Anterior cingulate cortex (tissue), 58 donors: Measurements from ENCODE around the gene NAALADL2.
"Not testable (repeated sequence)": the region's sequence is repeated elsewhere in the genome, so short reads cannot be mapped to it uniquely, and the experiment has no call there.

ENCODE experiments used
- DNase-seq, 58 donors: peaks; one replicate each; lab custom pipeline; 2025; lab: John Stamatoyannopoulos, UW

NAALADL2 gene

DNA sequence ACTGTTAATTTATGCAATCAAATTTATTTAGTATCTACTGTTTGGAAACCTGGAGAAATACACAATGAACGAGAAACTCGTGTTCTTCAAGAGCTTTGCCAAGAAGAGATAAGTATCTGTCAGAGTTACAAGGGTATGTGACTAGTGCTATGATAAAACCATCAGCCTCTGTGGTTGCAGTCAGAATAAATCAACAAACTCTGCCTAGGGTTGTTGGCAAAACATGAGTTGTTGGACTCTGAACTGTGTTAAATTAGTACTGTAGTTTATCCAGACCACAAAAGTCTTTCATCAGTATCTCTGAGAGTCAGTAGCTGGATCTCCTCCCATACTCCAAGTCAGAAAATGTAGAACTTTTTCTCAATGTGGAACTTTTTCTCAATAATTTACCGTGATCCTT, 918.4 kb downstream of the NAALADL2 start:
- no peak for DNase-seq

DNA sequence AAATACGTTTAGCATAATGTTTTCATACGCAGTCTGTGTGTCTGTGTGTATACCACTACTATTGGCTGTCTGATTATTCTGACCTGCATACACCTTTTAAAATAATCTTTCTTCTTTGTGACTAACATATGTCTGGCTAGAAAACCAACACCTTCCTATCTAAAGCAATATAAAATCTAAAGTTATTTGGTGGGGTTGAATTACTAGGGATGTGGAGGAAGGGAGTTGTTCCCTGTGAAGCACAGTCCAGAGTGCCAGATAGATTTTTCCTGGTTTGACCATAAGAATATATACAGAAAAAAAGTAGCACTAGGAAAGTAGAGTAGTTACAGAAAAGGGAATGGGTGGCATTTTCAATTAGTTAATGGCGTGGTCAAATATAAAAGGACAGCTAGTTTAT, 918.8 kb downstream of the NAALADL2 start:
- DNase-seq: no peak

DNA sequence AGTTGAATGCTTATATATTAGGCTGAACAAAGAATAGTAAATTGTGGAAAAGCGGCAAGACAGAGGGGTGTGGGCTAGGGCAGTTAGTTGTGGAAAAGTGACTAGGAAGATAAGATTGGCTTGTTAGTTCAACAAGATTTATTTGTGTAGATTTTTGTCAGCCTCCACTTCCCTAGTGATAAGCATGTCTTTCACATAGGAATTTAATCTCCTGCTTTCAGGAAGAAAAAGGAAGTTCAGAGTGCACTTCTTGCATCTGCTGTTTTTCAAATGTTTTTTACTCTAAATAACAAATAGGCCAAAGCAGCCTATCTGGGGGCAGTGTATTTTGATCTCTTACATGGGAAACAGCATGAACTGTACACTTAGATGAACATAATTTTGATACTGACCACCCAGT, 919.9 kb downstream of the NAALADL2 start:
- no peak for DNase-seq

DNA sequence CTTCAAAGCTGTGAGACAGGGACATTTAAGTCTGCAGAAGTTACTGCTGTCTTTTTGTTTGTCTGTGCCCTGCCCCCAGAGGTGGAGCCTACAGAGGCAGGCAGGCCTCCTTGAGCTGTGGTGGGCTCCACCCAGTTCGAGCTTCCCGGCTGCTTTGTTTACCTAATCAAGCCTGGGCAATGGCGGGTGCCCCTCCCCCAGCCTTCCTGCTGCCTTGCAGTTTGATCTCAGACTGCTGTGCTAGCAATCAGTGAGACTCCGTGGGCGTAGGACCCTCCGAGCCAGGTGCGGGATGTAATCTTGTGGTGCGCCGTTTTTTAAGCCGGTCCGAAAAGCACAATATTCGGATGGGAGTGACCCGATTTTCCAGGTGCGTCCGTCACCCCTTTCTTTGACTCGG, 928.0 kb downstream of the NAALADL2 start:
- DNase-seq: not testable (repeated sequence)

DNA sequence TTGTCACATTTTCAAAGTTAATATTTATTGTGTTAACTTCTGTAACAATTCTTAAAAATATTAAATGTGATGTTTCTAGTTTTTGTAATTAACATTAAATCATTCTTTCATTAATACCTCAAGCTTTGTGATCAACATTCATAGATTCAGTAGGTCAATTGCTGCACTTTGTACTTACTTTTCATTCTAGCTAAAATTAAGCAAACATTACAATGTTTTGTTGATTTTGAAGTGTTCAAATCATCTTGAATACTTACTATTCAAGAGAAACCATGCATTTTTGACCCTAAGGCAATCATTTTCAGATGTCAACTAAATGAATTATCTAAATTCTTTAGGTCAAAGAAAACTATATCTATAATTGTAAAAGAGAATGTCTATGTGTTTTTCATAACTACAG, 933.1 kb downstream of the NAALADL2 start:
- no peak for DNase-seq

DNA sequence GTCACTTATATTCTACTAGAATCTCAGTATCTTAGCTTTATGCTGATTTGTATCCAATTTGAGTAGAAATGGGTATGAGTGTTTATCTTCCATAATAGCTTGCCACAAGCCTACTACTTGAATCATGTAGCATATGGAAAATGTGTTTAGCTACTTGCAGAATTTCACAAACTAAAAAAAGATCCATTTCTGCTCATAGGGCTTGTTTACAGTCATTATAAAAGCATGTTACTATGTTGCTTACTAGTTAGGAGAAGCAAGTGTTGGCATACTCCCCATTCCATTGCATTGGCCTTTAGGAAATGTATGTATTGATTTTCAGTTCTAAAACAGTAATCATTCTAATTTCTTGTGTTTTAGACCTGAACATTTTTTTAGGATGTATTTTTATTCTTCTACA, 939.2 kb downstream of the NAALADL2 start:
- DNase-seq: no peak

DNA sequence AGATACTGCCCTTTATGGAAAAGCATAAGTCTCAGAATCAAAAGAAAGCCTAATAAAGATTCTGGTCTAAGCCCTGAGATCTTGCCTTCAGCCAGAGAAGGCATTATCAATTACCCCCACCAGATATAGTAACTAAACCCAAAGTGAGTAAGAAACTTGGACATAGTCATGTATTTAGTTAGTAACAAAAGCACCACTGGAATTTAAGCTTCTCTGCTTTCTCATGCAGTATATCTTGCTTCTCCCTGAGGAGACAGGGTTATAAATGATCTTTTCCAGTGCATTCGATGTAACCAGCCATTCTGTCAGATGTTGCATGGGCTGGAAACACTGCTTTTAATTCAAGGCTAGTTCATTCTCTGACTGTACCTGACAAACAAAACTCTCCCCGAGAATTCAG, 946.7 kb downstream of the NAALADL2 start:
- DNase-seq: no peak

DNA sequence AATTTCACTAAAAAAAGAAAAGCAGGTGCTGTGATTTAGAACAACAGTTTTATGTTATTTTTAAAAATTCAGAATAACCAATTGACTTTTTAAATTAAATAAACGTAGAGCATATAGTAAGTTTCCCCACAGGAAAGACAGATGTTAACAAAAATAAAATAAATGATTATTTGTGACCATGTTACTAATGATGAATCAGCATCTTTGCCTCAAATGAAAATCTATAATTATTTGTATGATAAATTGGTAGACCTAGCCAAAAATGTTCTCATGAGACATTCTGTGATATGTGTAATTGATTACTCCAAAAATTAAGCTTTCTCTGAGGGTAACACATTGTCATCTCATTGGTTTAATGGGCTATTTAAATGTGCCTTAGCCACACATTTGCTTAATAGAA, 948.0 kb downstream of the NAALADL2 start:
- no peak for DNase-seq

DNA sequence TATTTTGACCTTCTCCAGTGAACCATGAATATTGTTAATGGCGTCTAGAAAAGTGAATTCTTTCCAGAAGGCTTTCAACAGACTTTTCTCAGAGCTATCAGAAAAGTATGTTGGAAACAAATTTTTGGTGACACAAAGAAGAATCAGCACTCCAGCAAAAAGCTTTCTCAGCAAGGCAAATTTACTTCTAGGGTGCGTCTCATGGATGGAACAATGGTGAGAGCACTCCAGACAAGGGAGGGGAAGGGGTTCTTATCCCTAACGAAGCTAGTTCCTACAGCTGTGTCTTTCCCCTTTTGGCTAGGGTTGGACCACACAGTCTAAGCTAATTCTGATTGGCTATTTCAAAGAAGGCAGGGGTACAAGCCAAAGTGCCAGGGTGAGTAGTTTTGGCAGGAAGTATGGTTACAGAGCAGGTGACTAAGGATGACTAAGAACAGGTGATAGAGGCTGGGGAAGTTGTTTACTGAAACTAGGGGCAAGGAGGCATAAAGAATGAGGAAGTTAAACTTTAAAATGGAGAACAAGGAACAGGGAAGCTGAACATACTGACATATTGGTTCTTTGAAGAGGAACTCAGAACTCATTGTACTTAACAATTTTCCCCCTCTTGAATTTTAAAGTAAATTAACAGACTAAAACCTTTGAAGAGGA, 959.8 kb downstream of the NAALADL2 start:
- DNase-seq: no peak

DNA sequence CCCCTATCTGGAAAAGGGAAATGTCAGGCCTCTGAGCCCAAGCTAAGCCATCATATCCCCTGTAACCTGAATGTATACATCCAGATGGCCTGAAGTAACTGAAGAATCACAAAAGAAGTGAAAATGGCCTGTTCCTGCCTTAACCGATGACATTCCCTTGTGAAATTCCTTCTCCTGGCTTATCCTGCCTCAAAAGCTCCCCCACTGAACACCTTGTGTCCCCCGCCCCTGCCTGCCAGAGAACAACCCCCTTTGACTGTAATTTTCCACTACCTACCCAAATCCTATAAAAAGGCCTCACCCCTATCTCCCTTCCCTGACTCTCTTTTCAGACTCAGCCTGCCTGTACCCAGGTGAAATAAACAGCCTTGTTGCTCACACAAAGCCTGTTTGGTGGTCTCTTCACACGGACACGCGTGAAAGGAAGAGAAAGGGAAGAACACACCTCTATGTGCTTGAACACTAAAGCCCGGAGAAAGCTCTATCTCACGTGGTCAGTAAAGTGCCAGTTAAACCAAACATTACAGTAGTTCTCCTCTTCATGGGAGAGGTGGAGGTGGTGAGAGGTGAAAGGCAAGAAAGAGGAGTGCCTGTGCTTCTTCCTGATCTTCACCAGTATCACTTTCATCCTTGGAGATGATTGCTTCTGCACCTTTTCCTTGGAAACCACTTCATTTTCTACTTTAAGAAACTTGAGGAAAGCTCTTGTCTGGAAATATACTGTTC, 963.8 kb downstream of the NAALADL2 start:
- not testable (repeated sequence) for DNase-seq

DNA sequence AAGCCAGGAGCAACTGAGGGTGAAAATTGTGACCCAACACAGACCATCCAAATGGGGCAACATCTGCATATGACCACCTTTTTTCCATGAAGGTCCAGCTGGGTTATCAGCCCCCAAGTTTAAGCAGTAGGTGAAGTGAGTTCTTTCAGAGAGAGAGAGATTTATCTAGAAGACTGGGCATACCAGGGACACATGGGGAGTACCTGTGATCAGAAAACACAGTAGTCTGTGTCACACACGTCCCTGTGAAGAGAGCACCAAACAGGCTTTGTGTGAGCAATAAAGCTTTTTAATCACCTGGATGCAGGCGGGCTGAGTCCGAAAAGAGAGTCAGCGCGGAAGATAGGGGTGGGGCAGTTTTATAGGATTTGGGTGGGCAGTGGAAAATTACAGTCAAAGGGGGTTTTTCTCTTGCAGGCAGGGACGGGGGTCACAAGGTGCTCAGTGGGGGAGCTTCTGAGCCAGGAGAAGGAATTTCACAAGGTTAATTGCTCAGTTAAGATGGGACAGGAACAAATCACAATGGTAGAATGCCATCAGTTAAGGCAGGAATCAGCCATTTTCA, 966.0 kb downstream of the NAALADL2 start:
- DNase-seq: not testable (repeated sequence)

DNA sequence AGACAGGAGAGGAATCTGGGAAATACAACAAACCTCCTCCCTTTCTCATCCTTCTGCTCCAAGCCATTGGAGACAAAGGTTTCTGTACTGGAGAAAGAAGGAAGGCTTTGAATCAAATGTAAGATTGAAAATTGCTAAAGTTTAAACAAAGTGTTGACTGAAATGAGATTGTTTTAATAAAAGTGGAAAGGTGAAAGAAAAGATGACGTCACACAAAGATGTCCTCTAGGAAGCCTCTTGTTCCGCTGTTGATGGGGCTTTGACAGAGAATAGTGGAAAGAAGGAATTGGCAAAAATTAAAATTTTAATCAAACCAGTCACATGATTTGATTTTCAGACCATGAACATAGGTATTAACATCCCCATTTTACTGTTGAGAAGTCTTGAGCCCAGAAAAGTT, 967.6 kb downstream of the NAALADL2 start:
- no peak for DNase-seq

DNA sequence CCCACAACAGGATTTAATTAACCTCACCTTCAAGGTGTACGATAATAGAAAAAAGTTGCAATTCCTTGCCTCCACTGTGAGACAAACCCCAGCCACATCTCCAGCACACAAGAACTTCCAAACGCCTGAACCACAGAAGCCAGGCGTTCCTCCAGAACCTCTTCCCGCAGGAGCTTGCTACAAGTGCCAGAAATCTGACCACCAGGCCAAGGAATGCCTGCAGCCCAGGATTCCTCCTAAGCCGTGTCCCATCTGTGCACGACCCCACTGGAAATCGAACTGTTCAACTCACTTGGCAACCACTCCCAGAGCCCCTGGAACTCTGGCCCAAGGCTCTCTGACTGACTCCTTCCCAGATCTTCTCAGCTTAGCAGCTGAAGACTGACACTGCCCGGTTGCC, 970.7 kb downstream of the NAALADL2 start:
- not testable (repeated sequence) for DNase-seq

DNA sequence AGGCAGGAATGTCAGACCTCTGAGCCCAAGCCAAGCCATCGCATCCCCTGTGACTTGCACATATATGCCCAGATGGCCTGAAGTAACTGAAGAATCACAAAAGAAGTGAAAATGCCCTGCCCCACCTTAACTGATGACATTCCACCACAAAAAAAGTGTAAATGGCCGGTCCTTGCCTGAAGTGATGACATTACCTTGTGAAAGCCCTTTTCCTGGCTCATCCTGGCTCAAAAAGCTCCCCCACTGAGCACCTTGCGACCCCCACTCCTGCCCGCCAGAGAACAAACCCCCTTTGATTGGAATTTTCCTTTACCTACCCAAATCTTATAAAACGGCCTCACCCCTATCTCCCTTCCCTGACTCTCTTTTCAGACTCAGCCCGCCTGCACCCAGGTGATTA, 976.6 kb downstream of the NAALADL2 start:
- not testable (repeated sequence) for DNase-seq

DNA sequence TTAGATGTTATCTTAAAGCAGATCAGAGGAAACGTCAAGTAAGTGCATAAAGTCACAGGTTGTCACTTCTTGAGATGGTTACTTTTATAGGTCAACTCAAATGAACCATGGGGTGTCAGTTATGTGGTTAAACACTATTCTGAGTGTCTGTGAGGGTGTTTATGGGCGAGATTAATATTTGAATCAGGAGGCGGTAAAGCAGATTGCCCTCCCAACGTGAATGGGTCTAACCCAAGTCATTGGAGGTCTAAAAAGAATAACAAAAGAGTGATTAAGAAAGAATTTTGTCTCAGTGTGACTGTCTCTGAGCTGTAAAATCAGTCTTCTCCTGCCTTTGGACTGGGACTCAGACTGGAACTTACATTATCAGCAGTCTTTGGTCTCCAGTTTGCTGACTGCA, 977.5 kb downstream of the NAALADL2 start:
- DNase-seq: no peak

DNA sequence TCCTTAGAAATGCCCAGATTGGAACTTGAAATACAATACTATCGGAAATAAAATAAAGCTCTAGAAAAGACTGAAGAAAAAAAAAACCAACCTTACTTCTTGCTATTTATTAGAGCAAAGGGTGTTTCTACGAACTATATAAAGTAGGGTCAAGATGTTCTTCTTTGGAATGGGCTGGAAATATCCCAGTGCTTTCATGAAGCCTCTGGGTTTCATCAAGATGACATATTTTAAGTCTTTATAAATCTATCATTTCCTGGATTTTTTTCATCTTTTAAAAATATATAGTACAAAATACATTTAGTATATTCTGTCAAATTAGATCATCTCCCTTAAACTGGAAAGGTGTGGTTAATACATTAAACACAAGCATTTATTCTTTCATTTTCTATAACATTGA, 978.8 kb downstream of the NAALADL2 start:
- no peak for DNase-seq

DNA sequence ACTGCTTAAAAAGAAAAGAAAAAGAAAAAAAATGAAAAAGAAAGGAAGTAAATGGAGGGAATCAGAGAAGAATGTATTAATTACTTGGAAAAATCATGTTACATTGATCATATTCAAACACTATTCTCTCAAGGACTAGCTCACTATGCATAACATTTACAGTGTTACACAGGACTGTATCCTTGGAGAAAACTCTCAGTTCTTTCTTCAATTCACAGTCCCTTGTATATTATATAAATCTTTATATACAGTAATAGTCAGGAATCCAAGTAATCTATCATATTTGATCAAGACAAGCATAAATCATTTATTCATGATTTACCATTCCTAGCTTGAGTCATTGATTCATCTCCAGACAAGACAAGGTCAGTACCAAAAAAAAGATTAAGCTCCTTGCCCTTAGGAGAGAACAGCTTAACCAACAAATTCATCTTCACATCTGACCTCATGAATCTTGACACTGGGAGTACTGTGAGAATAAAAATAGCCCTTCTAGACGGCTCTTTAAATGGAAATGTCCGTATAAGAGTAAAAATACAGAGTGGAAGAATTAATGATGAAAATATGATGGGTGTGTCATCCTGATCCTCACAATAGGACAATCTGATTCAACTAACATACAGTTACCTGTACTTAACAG, 980.4 kb downstream of the NAALADL2 start:
- DNase-seq: no peak

DNA sequence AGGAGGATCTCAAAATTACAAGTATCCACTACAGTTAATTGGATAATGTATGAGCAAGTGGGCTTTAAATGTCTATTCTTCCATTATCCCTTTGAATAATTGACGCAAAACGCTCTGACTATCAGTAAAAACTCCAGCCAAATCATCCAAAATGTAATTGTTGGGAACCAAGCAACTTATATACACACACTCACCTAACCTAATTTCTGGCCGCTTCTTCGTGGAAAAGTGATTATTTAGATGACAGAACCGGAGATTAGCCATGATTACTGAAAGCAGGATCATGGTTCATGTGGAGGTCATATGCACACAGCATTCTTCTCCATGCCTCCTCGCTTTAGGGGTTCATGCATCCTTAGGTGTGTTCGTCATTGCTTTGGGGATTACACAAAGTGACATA, 992.4 kb downstream of the NAALADL2 start:
- no peak for DNase-seq

DNA sequence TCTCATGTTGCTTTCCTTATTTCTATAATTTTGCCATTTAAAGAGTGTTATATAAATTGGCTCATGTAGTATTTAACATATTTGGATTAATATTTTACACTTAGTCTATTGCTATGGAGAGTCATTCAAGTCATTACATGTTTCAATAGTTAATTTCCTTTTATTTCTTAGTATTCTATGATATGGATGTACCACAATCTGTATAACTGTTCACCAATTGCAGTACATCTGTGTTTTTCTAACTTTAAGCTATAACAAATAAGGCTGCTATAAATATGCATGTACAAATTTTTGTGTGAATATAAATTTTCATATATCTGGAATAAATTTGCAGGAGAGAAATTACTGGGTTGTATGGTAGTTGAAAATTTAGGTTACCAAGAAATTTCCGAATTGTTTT, 993.4 kb downstream of the NAALADL2 start:
- no peak for DNase-seq

DNA sequence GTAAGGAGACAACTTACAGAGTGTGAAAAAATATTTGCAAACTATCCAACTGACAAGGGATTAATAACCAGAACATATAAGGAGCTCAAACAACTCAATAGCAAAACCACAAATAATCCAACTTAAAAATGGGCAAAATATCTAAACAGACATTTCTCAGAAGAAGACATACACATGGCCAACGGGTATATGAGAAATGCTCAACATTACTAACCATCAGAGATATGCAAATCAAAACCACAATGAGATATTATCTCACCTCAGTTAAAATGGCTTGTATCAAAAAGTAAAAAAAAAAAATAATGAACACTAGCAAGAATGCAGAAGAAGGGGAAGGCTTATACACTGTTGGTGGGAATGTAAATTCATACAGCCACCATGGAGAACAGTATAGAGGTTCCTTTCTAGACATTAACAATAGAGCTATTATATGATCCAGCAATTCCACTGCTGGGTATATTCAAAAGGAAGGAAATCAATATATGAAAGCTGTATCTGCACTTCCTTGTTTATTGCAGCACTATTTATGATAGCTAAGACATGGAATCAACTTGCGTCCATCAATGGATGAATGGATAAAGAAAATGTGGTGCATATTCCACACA, 998.6 kb downstream of the NAALADL2 start:
- DNase-seq: no peak
